GM21576 (cell line): ENCODE measurements around the gene SPAG17.
"Not testable (repeated sequence)": the region's sequence is repeated elsewhere in the genome, so short reads cannot be mapped to it uniquely, and the experiment has no call there.

Source experiments
- ATAC-seq: cut with Tn5 transposase; IDR thresholded peaks from one replicate; pipeline ENCODE4 v1.9.1; 2021; ENCODE audit warnings: mild to moderate bottlenecking, moderate library complexity; ENCODE audit not compliant: unreplicated experiment

The SPAG17 gene

GRCh38 chr1:117985973-117986372, 199.1 kb downstream of the SPAG17 start:
- peak; percentile 80 for ATAC-seq

GRCh38 chr1:117985239-117985638, 199.8 kb downstream of the SPAG17 start:
- no peak for ATAC-seq

- ATAC-seq: no peak
Measured at GRCh38 chr1:117981455-117982192, 203.4 kb downstream of the SPAG17 start.

GRCh38 chr1:117976381-117976780, 208.6 kb downstream of the SPAG17 start:
- no peak for ATAC-seq

- no peak for ATAC-seq
Measured at GRCh38 chr1:117971777-117972176, 213.3 kb downstream of the SPAG17 start.

DNA sequence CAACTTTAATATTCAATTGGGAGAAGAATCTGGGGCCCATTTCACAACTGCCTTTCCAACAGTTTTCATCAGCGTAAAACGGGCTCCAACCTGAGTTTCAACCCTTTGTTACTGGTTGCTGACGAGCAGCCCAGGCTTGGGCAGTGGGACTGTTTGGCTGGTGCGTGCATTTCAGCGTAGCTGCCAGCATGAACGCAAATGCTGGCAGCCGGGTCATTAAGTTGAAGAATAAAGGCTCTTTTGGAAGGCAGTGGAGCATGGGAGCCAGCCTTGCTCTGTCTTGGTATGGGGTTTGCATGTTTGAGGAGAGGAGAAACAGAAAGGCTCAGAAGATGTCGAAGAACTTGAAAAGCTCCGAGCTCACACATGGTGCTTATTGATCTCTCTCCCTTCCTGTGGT, 214.8 kb downstream of the SPAG17 start:
- ATAC-seq: no peak

DNA sequence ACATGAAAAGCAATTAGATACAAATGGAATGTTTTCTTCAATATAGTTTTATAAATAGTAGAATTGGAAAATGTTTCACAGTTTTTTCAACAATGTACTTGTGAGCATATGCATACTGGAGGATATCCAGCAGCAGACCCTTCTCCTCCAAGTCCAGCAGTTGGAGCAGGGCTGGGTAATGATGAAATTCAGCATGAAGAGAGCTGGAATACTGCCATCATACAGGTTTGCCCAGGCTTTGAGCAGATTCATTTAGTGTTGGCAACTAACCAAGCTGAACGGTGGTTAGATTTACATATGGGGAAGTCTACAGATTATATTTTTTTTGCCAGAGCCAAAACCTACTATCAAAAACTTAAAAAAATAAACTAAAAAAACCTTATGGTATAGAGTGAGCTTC, 217.1 kb downstream of the SPAG17 start:
- no peak for ATAC-seq

DNA sequence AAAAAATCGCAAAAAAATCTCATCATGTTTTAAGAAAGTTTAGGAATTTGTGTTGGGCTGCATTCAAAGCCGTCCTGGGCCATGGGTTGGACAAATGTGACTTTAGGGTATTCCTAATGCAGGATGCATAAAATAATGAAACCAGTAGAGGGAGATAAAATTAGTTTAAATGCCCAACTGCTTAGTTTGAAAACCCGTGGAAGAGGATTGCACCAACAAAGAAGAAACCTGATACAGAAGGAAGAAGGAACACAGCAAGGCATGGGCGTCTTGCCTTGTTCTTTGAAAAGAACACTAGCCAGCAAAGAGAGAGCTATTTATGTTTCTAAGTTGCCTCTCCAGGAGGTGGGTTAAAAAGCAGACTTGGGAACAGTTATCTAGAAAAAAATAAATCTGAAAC, 217.6 kb downstream of the SPAG17 start:
- no peak for ATAC-seq

DNA sequence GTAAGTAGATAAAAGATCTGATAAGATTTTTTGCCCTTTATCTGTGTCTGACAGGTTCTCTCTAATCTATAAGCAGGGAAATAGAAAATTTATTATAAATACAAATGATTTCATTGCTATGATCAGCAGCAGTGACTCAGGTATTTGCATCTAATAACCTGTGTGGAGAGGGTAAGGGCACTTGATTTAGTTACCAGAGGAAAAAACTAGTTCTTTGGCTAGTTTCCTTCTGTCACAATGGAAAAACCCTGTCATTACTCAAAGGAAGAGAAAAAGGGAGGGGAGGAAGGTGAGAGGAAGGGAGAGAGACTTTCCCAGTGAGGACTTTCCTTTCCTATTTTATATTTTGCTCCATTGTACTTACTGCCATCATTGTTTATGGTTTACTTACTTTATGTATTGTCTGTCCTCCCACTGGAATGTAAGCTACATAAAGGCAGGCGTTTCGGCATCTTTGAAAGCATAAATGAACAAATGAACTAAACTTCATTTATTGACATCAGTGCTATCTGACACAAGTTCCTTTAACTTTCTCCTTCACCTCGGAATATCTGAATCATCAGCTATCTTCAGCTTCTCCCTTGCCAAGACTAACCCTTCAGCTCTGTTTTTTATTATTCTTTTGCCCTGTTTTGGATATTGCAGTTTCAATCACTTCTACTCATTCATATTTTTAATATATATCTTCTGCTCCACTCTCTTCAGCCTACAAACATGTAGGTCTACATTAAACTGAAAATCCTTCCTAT, 220.6 kb downstream of the SPAG17 start:
- no peak for ATAC-seq

- ATAC-seq: no peak
Measured at GRCh38 chr1:117959364-117959763, 225.7 kb downstream of the SPAG17 start.

DNA sequence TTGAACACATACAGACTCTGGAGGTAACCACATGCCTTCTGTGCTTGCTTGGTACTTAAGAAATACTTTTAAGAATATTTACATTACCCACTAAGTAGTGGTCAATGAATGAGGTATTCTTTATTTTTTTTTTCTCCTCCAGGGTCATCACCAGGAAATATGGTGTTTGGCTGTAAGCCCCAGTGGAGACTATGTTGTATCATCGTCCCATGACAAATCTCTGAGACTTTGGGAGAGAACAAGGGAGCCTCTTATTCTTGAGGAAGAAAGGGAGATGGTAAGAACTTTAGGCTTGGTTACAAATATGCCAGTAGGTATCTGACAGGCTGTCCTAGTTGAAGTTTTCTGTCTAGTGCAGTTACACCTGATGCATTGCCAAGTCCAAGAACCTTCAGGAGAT, 232.6 kb downstream of the SPAG17 start:
- no peak for ATAC-seq

- ATAC-seq: no peak
Measured at GRCh38 chr1:117942293-117942692, 242.7 kb downstream of the SPAG17 start.

- ATAC-seq: no peak
Measured at GRCh38 chr1:117933769-117934168, 251.3 kb downstream of the SPAG17 start.

DNA sequence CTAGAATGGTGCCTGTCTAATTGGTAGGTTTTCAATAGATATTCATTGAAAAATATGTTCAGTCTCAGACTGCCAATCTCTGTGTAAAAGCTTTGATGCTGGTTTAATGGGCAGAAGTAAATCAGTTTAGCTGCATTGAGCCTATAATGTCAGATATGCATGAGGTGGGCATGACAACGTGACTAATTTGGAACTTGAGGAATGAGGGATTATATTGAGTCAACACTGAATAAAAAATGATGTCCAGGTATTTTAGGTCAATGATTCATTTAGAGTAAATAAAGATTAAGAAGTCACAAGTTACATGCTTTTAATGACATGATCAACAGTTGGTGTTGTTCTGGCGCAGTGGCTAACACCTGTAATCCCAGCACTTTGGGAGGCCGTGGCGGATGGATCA, 252.5 kb downstream of the SPAG17 start:
- no peak for ATAC-seq

- ATAC-seq: no peak
Measured at GRCh38 chr1:117930484-117930883, 254.5 kb downstream of the SPAG17 start.

DNA sequence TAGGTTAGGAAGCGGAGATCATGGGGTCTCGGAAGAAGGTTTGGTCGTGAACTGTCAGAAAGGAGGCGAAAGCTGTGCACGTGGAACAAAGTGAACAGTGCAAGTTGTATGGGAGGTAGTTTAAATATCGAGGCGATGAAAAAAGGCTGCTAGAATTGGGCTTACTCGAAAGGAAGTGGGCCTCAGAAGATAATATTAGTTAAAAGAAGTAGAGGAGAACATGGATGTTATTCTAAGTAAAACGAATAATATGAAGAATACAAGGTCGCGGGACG, 254.9 kb downstream of the SPAG17 start:
- no peak for ATAC-seq

- ATAC-seq: peak; percentile 95
Measured at GRCh38 chr1:117929343-117930172, 255.5 kb downstream of the SPAG17 start, which contains the start of the genes GDAP2 and WDR3. Gene GDAP2, minus strand, starts transcription at chr1:117929621. Its CDS starts 9,264 bp downstream, at chr1:117920357. Gene WDR3, plus strand, starts transcription at chr1:117929739. Its CDS starts 3,581 bp downstream, at chr1:117933320.

DNA sequence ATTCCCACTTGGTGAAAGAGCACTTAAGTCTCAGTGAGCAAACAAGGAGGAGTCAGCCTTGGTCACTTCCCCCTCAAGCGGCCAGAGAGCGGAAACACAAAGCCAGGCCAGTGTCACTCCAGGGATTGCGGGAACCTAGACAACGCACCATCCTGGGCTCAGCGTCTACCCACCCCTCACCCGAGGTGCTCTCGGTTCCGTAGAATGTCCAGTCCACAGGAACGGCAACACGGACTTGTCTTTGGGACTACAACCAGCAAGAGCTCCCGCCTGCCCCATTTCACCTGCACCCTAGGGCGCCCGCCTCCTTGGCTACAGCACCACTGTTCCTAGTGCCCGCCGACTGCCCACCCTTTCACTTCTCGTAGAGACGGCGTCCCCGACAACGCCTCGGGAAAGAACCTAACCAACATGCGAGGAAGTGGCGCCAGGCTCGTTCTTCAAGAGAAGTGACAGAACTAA, 256.1 kb downstream of the SPAG17 start:
- ATAC-seq: peak; percentile 36

DNA sequence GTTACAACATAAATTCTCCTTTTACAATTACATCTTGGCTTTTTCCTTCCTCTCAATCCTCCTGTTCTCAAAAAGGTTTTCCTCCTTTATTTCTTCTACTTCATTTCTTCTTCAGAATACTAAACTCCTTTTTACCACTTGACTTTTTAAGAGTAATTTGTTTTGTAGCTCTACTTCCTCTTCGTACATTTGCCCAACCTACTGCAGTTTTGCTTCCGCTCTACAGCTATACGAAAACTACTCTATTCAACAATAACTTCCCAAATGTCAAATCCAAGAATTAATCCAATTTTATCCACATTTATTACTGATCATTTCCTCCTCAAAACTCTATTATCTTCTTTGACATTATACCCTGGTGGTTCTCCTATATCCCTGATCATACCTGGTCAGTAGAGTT, 259.0 kb downstream of the SPAG17 start:
- ATAC-seq: no peak

DNA sequence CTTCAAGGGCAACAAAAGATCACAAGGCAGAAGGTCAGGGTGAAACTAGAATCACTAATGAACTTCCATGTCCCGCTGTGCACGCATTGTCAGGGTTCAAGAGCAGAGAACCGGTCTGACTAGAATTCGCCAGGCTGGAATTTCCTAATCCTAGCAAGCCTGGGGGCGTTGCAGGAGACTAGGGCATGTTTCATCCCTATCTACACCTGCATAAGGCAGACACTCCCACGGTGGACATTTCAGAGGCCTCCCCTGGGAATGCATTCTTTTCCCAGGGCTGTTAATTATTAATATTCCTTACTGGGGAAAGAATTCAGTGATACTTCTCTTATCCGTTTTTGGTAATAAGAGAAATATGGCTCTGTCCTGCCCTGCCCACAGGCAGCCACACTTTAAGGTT, 262.3 kb downstream of the SPAG17 start:
- ATAC-seq: not testable (repeated sequence)

GRCh38 chr1:117921991-117922390, 263.0 kb downstream of the SPAG17 start:
- no peak for ATAC-seq
